HG02973 (cell line): ENCODE data around the gene E2F6.

Source experiments
- ATAC-seq: cut with Tn5 transposase; IDR thresholded peaks from one replicate; pipeline ENCODE4 v1.9.1; 2021; ENCODE audit warnings: moderate library complexity; ENCODE audit not compliant: unreplicated experiment

E2F6 gene

GRCh38 chr2:11458753-11459152 is 7.2 kb downstream of the E2F6 start:
- ATAC-seq, result no peak

GRCh38 chr2:11457935-11458334 is 8.0 kb downstream of the E2F6 start:
- no peak for ATAC-seq

GRCh38 chr2:11456251-11456650 is 9.7 kb downstream of the E2F6 start:
- ATAC-seq, result no peak

GRCh38 chr2:11454824-11455223 is 11.1 kb downstream of the E2F6 start:
- ATAC-seq, result no peak

DNA sequence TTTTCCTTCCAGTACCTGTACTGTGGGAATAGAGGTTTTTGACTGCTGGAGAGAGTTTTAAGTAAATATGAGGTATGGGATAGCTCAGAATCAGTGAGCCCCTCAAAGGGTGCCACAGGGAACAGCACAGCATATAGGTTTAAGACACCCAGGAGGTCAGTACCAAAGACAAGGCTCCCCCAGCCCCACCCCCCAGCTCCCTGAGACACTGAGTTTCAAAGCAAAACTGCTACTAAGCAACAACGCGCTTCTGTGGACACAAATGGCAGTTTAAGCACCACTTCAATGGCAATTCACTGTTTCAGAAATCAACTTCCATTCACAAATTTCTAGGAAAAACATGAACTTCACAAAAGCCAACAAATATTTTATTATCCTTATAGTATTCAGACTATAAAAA is 15.2 kb downstream of the E2F6 start:
- no peak for ATAC-seq

DNA sequence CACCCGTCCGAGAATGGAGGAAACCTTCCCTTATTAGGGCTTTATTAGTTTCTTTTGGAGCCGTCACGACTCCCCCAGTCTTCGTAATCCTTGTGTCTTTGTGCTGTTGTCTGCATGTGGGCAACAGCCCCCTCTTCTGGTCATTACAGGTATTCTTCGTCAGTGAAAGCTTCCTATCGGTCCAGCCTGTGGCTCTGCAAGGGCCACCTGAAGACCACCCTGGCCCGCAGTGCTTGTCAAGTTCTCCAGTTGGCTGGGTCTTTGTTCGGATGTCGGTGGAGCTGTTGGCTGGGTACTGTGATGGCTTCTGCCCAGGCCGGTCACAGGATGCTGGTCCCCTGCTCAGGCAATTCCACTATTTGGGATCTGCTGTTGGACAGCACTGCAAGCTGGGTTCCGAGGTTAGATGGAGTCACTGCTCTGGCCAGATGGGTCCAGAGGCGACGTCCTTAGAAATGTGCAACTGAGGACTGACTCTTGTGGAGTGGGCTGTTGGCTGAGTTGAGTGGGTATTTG is 19.2 kb downstream of the E2F6 start:
- no peak for ATAC-seq

GRCh38 chr2:11444737-11445136 is 21.2 kb downstream of the E2F6 start:
- no peak for ATAC-seq

DNA sequence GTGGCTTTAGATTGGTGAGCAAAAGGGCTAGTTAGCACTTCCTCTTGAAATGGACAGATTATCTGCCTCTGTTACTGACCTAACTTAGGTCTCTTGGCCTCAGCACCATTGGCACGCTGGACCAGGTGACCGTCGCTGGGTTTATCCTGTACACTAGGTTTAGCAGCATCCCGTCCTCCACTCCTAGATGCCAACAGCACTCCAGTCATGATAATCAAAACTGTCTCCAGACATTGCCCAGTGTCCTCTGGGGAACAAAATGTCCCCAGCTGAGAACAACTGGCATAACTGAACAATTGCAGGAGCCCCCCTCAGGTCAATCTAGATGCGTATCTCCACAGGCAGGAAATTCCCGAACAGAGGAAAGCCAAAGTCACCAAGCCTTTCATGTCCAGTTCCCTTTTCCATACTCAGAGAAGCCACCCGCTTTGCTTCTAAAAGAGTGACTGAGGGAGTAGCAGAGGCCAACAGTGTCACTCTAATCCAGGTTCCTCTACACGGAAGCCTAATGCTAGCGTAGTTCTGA is 27.3 kb downstream of the E2F6 start:
- no peak for ATAC-seq

GRCh38 chr2:11437602-11438001 is 28.4 kb downstream of the E2F6 start:
- ATAC-seq, result no peak

- no peak for ATAC-seq
These were observed 30.9 kb downstream of the E2F6 start for GRCh38 chr2:11435036-11435435.

- no peak for ATAC-seq
These were observed 31.5 kb downstream of the E2F6 start for GRCh38 chr2:11434443-11434842.

GRCh38 chr2:11433822-11434221 is 32.1 kb downstream of the E2F6 start:
- no peak for ATAC-seq

- no peak for ATAC-seq
These were observed 35.2 kb downstream of the E2F6 start for GRCh38 chr2:11430729-11431128.

- no peak for ATAC-seq
These were observed 38.7 kb downstream of the E2F6 start for GRCh38 chr2:11427224-11427623.

DNA sequence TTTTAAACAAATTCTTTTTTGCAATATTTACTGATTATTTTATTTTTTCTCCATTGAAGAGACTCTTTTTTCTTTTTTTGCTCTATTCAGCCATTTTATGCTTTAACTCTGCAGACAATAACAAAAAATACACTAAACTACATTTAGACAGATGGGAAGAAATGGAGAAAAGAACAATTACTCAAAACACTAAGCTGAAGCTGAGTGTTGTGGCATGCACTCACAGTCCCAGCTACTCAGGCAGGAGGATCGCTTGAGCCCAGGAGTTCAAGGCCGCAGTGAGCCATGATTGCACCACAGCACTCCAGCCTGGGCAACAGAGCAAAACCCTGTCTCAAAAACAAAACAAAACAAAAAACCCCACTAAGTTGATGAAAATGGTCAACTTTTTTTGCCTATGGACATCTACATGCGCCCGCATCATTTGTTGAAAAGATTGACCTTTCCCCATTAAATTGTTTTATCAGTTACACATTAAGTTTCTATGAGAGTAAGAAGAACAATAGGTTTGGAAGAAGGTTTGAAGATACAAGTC is 43.0 kb downstream of the E2F6 start:
- no peak for ATAC-seq

- no peak for ATAC-seq
These were observed 43.5 kb downstream of the E2F6 start for GRCh38 chr2:11422491-11422865.

- no peak for ATAC-seq
These were observed 44.0 kb downstream of the E2F6 start for GRCh38 chr2:11421863-11422490.

GRCh38 chr2:11420671-11421070 is 45.3 kb downstream of the E2F6 start:
- ATAC-seq, result no peak

DNA sequence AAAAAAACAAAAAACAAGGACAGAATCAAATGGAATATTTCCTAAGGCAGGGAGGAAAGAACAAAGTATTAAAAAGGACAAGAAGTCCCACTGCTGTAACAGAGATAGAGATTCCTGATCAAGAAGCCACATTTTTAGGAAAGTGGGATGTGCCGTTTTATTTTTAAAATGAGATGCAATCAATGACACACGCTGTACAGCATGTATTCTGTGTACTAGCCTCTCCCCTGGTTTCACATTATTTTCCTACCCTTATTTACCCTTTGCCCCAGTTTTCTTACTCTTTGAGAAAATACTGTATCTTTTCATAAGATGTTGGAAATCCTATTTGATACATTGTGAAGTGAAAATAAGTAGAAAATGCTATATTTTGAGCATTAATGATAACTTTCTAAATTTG is 45.8 kb downstream of the E2F6 start:
- ATAC-seq, result no peak

GRCh38 chr2:11419781-11420180 is 46.2 kb downstream of the E2F6 start:
- ATAC-seq, result no peak

DNA sequence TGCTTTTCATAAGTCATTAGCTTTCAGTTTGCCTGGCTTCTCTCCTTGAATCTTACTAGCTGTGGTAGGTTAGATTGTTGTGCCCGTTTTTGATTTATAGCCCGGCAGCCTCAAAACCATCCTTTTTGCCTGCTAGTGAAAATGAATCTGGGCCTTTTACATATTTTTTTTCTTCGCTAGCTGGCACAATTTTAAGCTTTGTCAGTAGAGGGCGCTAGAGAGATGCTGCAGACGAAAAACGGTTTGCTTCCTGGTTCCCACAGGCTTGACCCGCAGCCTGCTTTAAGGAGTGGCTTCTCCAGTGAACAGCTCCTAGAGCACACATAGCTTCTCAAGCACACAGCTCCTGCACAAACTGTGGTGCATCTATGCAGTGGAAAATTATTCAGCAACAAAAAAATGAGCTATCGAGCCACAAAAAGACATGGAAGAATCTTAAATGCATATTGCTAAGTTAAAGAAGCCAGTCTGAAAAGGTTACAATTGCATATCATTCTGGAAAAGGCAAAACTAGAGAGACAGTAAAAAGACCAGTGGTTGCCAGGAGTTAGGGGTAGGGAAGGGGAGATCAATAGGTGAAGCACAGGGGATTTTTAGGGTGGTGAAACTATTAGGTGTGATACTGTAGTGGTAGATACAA is 47.9 kb downstream of the E2F6 start:
- ATAC-seq, result no peak

GRCh38 chr2:11416931-11417330 is 49.0 kb downstream of the E2F6 start:
- no peak for ATAC-seq
